Calu3 (cell line): ENCODE measurements around the gene STX8. TPM values are rescaled to one million over a fixed set of nuclear protein-coding genes. Genes with fewer than 3 reads are reported as not detected.

Source experiments
- BruUV-seq: library from RNA; stranded (reverse); fragments of 400-500 nt; replicated peaks from 2 replicates; lab custom pipeline; 2021; lab: Mats Ljungman, UMichigan
- CTCF ChIA-PET: fragments of 300-600 bp; sonication (Branson Sonifier 250); formaldehyde crosslinking; loops from one replicate; lab custom pipeline; 2022; ENCODE audit warnings: antibody characterized with exemption; lab: Charles Lee
- DNase-seq: peaks from one replicate; pipeline ENCODE4 v3.0.0; 2022
- H3K27ac Mint-ChIP-seq: one replicate; pipeline ENCODE4 v1.8.0; 2022; ENCODE audit warnings: mixed read lengths; ENCODE audit not compliant: unreplicated experiment
- H3K27me3 Mint-ChIP-seq: one replicate; pipeline ENCODE4 v1.8.0; 2022; ENCODE audit warnings: mixed read lengths; ENCODE audit not compliant: unreplicated experiment
- H3K36me3 Mint-ChIP-seq: one replicate; pipeline ENCODE4 v1.8.0; 2022; ENCODE audit warnings: mild to moderate bottlenecking, moderate library complexity, mixed read lengths; ENCODE audit not compliant: insufficient read depth, unreplicated experiment
- H3K4me1 Mint-ChIP-seq: one replicate; pipeline ENCODE4 v1.8.0; 2022; ENCODE audit warnings: mild to moderate bottlenecking, low read depth, mixed read lengths; ENCODE audit not compliant: unreplicated experiment
- H3K4me3 Mint-ChIP-seq: one replicate; pipeline ENCODE4 v1.8.0; 2022; ENCODE audit warnings: mild to moderate bottlenecking, low read depth, moderate library complexity, mixed read lengths; ENCODE audit not compliant: unreplicated experiment
- H3K9me3 Mint-ChIP-seq: one replicate; pipeline ENCODE4 v1.8.0; 2022; ENCODE audit warnings: low read depth, mixed read lengths; ENCODE audit not compliant: unreplicated experiment
- intact Hi-C: fragments of 100-400 bp; cut with micrococcal nuclease; formaldehyde crosslinking; loops from one replicate; pipeline ENCODE4 v1.10.0; 2022; ENCODE audit not compliant: unreplicated experiment
- total RNA-seq: library from RNA; stranded (reverse); gene quantifications from 2 replicates; pipeline ENCODE4 v1.2.3, GENCODE V29; 2022
- TF ChIP-seq, protein P1 (sequence below): fragments of 200-600 bp; IDR thresholded peaks from one replicate; pipeline ENCODE4 v1.8.0; 2022; ENCODE audit warnings: antibody characterized with exemption; ENCODE audit not compliant: unreplicated experiment

The STX8 gene
- total RNA-seq, 1 experiment from 2014 or later, result 32.4 TPM

DNA sequence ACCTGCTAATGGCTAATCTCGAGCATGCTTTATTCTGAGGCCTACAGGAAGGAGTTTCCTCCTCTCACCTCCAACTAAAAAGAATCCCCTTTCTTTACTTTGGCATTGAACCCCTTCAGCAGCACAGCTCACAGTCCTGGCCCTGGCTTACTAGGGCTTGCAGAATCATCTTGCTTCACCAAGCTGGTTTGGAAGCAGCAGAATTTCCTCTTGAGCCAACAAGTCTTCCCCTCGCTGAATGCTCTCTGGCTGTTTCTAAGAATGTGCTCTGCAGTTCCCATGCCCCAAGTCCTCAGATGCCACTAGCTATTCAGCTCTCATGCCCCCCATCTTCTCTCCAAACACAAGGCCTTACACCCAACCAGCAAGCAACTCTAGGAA is 283.1 kb downstream of the STX8 start:
- H3K27me3 Mint-ChIP-seq, result no peaks in the 10 kb centered on the region
- no peak overlapping the region for H3K4me3 Mint-ChIP-seq
- H3K36me3 Mint-ChIP-seq, result no peaks in the 10 kb centered on the region
- H3K4me1 Mint-ChIP-seq, result no peaks in the 10 kb centered on the region
- H3K27ac Mint-ChIP-seq, result no peak overlapping the region
- TF ChIP-seq, protein P1, sequence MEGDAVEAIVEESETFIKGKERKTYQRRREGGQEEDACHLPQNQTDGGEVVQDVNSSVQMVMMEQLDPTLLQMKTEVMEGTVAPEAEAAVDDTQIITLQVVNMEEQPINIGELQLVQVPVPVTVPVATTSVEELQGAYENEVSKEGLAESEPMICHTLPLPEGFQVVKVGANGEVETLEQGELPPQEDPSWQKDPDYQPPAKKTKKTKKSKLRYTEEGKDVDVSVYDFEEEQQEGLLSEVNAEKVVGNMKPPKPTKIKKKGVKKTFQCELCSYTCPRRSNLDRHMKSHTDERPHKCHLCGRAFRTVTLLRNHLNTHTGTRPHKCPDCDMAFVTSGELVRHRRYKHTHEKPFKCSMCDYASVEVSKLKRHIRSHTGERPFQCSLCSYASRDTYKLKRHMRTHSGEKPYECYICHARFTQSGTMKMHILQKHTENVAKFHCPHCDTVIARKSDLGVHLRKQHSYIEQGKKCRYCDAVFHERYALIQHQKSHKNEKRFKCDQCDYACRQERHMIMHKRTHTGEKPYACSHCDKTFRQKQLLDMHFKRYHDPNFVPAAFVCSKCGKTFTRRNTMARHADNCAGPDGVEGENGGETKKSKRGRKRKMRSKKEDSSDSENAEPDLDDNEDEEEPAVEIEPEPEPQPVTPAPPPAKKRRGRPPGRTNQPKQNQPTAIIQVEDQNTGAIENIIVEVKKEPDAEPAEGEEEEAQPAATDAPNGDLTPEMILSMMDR, result no peak
- CTCF ChIA-PET, result interaction anchor here (0.6 kb wide), 1 partner anchor 96 kb away, joined by 4 read pairs; no protein-coding TSS in a partner anchor
- H3K9me3 Mint-ChIP-seq, result no peaks in the 10 kb centered on the region
- DNase-seq, result no peak
- intact Hi-C loops, result loop anchor here (10.0 kb wide), 1 partner anchor 298 kb away; no protein-coding TSS in a partner anchor
- BruUV-seq, result no TSS peak

DNA sequence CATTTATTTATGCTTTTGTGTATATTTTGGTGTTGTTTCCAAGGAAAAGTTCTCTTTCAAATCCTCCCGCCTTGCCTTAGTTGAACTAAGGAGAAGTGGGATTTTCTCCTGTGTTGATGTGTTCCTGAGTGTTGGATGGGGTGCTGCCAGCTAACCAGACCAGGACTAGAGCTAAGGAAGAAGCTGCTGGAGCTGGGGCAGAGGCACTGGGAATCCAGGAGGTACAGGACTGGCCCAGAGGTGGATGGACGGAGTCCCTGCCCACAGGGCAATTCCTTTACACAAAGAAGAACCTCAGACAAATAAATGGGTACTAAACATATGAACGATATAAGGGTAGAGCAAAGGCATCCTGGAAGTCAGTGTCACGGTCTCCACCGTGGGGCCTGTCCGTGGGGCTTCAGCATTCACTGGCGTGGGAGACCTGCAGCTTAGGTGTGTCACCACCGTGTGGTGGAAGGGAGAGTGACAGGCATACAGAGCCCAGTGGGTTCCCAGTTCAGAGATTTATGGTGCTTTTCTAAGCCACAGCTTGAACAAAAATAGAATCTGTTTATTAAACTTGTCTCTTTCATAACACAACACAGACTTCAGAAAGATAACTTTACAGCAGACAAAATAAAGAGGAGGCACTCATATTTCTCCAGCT is 283.6 kb downstream of the STX8 start:
- H3K4me3 Mint-ChIP-seq, result no peak overlapping the region
- no peaks in the 10 kb centered on the region for H3K4me1 Mint-ChIP-seq
- H3K27ac Mint-ChIP-seq, result no peak overlapping the region
- H3K27me3 Mint-ChIP-seq, result no peaks in the 10 kb centered on the region
- DNase-seq, result peak; percentile 27
- no peaks in the 10 kb centered on the region for H3K9me3 Mint-ChIP-seq
- intact Hi-C loops, result loop anchor here (10.0 kb wide), 1 partner anchor 297 kb away; no protein-coding TSS in a partner anchor
- CTCF ChIA-PET, result interaction anchor here (0.6 kb wide), 1 partner anchor 97 kb away, joined by 4 read pairs; no protein-coding TSS in a partner anchor
- TF ChIP-seq, protein P1, result peak; percentile 29
- H3K36me3 Mint-ChIP-seq, result no peaks in the 10 kb centered on the region
- no TSS peak for BruUV-seq

DNA sequence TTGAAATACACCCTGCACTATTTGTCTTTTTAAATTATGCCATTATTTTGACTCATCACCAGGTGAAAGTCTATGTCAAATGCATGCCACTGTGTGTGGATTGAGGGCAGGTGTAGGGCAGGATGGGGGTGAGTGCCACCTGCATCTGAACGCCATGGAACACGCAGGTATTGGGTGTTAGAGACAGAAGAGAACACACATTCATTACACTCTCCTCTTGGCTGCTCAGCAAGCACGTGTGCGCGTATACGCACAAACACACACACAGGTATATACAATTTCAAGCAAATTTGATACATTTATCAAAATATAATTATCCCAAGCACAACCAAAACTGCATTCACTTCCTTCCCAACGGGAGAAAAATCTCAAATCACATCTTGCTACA is 285.4 kb downstream of the STX8 start:
- no peak overlapping the region for H3K4me3 Mint-ChIP-seq
- CTCF ChIA-PET, result no interaction called here
- no peaks in the 10 kb centered on the region for H3K36me3 Mint-ChIP-seq
- no peaks in the 10 kb centered on the region for H3K27me3 Mint-ChIP-seq
- H3K4me1 Mint-ChIP-seq, result no peaks in the 10 kb centered on the region
- H3K27ac Mint-ChIP-seq, result no peak overlapping the region
- no TSS peak for BruUV-seq
- TF ChIP-seq, protein P1, result no peak
- no peaks in the 10 kb centered on the region for H3K9me3 Mint-ChIP-seq
- DNase-seq, result no peak
- intact Hi-C loops, result loop anchor here (10.0 kb wide), 1 partner anchor 295 kb away; no protein-coding TSS in a partner anchor

DNA sequence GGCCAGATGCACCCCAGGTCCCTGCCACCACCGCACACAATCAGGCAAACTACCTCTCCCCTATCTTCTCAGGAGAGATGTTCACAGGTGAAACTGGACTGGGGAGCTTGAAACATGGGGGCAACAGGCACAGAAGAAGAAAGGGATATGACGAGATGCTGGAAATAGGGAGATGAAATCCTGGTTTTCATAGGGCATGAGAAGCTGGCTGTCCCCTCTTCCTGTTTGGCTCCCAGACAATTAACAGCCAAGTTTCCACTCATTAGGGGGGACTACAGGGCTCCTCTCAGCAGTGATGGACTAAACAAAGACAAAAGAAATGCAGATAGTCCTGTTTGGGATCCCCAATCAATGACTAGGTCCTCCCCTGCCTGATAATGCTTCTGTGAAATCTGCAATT is 288.3 kb downstream of the STX8 start:
- H3K36me3 Mint-ChIP-seq, result no peaks in the 10 kb centered on the region

More for the DNA sequence above, 288.3 kb downstream of the STX8 start:
- BruUV-seq, result no TSS peak
- Mint-ChIP-seq H3K9me3 (no peaks in the 10 kb centered on the region), H3K27me3 (no peaks in the 10 kb centered on the region), H3K27ac (no peak overlapping the region), H3K4me1 (no peaks in the 10 kb centered on the region), H3K4me3 (no peak overlapping the region)
- TF ChIP-seq, protein P1, result no peak
- no peak for DNase-seq
- CTCF ChIA-PET, result interaction anchor here (0.7 kb wide), 1 partner anchor 29 kb away, joined by 3 read pairs; no protein-coding TSS in a partner anchor
- intact Hi-C loops, result no loop called here
